Keratinocyte (primary cell): Measurements from ENCODE around the gene SYT15B. TPM values are rescaled to one million over a fixed set of nuclear protein-coding genes. Genes with fewer than 3 reads are reported as not detected.
"Not testable (repeated sequence)": the region's sequence is repeated elsewhere in the genome, so short reads cannot be mapped to it uniquely, and the experiment has no call there.

ENCODE experiments used
- DNase-seq: peaks from one replicate; pipeline ENCODE4 v3.0.0-alpha.2; 2011; ENCODE audit warnings: low read depth, missing footprints, low spot score
- FAIRE-seq: peaks from 2 replicates; lab custom pipeline; 2011; peaks lifted over from hg19 to GRCh38; lab: Jason Lieb, UNC
- H2AFZ ChIP-seq: 2 replicates; pipeline ENCODE4 v1.6.0; 2012; ENCODE audit warnings: low read length, control low read depth, inconsistent platforms; ENCODE audit not compliant: control insufficient read depth
- H3K27ac ChIP-seq: 2 replicates; pipeline ENCODE4 v1.5.1; 2011; ENCODE audit warnings: low read length; ENCODE audit not compliant: control insufficient read depth, insufficient read depth
- H3K27me3 ChIP-seq: 3 replicates; pipeline ENCODE4 v1.6.0; 2011; ENCODE audit warnings: low read length; ENCODE audit not compliant: control insufficient read depth, insufficient read depth; ENCODE audit errors: extremely low read depth
- H3K36me3 ChIP-seq, 2 experiments: 2 replicates in 1 of 2; 3 replicates in 1 of 2; pipeline ENCODE4 v1.5.1; 2011; ENCODE audit warnings: low read length in 2 of 2, mild to moderate bottlenecking in 1 of 2; ENCODE audit not compliant: control insufficient read depth in 2 of 2, insufficient read depth in 2 of 2; ENCODE audit errors: extremely low read depth in 1 of 2
- H3K4me1 ChIP-seq: 3 replicates; pipeline ENCODE4 v1.5.1; 2011; ENCODE audit warnings: low read length; ENCODE audit not compliant: control insufficient read depth, insufficient read depth; ENCODE audit errors: extremely low read depth
- H3K4me2 ChIP-seq: 3 replicates; pipeline ENCODE4 v1.6.0; 2011; ENCODE audit warnings: low read depth, low read length; ENCODE audit not compliant: control insufficient read depth, insufficient read depth; ENCODE audit errors: extremely low read depth
- H3K4me3 ChIP-seq, 3 experiments: fragments of 200-600 bp in 1 of 3; sonication (generic) in 1 of 3; 2 replicates in 2 of 3; 3 replicates in 1 of 3; pipeline ENCODE4 v1.5.1; 2011 to 2016; ENCODE audit warnings: low read length in 3 of 3, mild to moderate bottlenecking in 3 of 3, control low read depth in 2 of 3, inconsistent platforms in 1 of 3, low read depth in 1 of 3, mixed read lengths in 1 of 3, mixed run types in 1 of 3, moderate library complexity in 1 of 3; ENCODE audit not compliant: control insufficient read depth in 2 of 3, insufficient read depth in 2 of 3; ENCODE audit errors: extremely low read depth in 1 of 3
- H3K79me2 ChIP-seq: 2 replicates; pipeline ENCODE4 v1.6.0; 2012; ENCODE audit warnings: low read length; ENCODE audit not compliant: control insufficient read depth, insufficient read depth
- H3K9ac ChIP-seq: 3 replicates; pipeline ENCODE4 v1.6.0; 2011; ENCODE audit warnings: low read length; ENCODE audit not compliant: control insufficient read depth, insufficient read depth; ENCODE audit errors: extremely low read depth
- H3K9me1 ChIP-seq: 3 replicates; pipeline ENCODE4 v1.6.0; 2011; ENCODE audit warnings: low read length; ENCODE audit not compliant: control insufficient read depth, insufficient read depth; ENCODE audit errors: extremely low read depth
- H3K9me3 ChIP-seq: 2 replicates; pipeline ENCODE4 v1.5.1; 2012; ENCODE audit warnings: low read depth, low read length; ENCODE audit not compliant: control insufficient read depth
- H4K20me1 ChIP-seq: 3 replicates; pipeline ENCODE4 v1.6.0; 2011; ENCODE audit warnings: low read length; ENCODE audit not compliant: control insufficient read depth, insufficient read depth; ENCODE audit errors: extremely low read depth
- dilution Hi-C: fragments of 300-500 bp; cut with MboI; formaldehyde crosslinking; loops from one replicate; pipeline ENCODE4 v1.7.0; 2020; ENCODE audit warnings: low sequenced_read_pairs; ENCODE audit not compliant: extremely low pct_ligation_motif_present
- polyA plus RNA-seq, 5 experiments: library from polyadenylated mRNA; depleted of rRNA in 3 of 5; stranded (reverse) in 3 of 5; stranded (forward) in 1 of 5; unstranded in 1 of 5; fragments of >200 nt; gene quantifications; 1 replicate in 1 of 5; 2 replicates in 3 of 5; 3 replicates in 1 of 5; pipeline versions ENCODE4 v1.2.1 to v1.2.3, GENCODE V29; 2011 to 2012; ENCODE audit warnings: missing spikeins in 2 of 5, low read depth in 1 of 5, low replicate concordance in 1 of 5

The SYT15B gene
- polyA plus RNA-seq, 1 donor (not counting 4 experiments of a cell fraction or from before 2014, with no cell fraction given), result not detected

DNA sequence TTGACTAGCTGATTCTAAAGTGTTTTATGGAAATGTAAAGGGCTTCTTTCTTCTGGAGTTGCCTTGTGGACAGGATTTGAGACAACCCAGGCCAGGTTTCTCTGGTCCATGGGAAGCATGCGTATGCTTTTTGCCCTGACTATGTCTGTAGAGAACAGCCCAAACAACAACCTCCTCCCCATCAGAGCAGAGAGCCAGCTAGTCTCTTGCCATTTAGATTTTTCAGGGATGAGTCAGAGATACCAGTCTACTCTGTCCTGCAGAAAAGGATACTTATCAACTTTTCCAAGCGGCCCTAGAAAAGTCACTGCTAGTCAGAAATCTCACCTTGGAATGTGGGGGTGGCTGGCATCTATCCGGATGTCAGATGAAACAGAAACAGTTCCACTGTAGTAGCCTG is 11.6 kb downstream of the SYT15B start:
- H2AFZ ChIP-seq, H3K9ac ChIP-seq, H3K4me1 ChIP-seq, dilution Hi-C loops, H3K27ac ChIP-seq, H3K36me3 ChIP-seq, H3K9me3 ChIP-seq, H3K79me2 ChIP-seq, H3K4me3 ChIP-seq, FAIRE-seq, H3K27me3 ChIP-seq, DNase-seq, H3K4me2 ChIP-seq, H3K9me1 ChIP-seq, H4K20me1 ChIP-seq: not testable (repeated sequence)

DNA sequence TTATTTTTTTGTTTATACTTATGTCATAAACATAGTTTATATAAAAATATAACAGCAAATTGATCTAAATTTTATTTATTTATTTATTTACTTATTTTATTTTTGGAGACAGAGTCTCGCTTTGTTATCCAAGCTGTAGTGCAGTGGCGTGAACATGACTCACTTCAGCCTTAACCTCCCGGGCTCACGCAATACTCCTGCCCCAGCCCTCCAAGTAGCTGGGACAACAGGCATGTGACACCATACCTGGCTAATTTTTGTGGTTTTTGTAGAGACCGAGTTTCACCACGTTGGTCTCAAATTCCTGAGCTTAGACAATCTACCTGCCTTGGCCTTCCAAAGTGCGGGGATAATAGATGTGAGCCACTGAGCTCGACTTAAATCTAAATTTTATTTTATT is 13.0 kb downstream of the SYT15B start:
- FAIRE-seq, dilution Hi-C loops, H3K79me2 ChIP-seq, H4K20me1 ChIP-seq, H2AFZ ChIP-seq, H3K4me2 ChIP-seq, H3K27ac ChIP-seq, H3K4me3 ChIP-seq, H3K27me3 ChIP-seq, H3K36me3 ChIP-seq, DNase-seq, H3K9ac ChIP-seq, H3K9me1 ChIP-seq, H3K4me1 ChIP-seq, H3K9me3 ChIP-seq: not testable (repeated sequence)

DNA sequence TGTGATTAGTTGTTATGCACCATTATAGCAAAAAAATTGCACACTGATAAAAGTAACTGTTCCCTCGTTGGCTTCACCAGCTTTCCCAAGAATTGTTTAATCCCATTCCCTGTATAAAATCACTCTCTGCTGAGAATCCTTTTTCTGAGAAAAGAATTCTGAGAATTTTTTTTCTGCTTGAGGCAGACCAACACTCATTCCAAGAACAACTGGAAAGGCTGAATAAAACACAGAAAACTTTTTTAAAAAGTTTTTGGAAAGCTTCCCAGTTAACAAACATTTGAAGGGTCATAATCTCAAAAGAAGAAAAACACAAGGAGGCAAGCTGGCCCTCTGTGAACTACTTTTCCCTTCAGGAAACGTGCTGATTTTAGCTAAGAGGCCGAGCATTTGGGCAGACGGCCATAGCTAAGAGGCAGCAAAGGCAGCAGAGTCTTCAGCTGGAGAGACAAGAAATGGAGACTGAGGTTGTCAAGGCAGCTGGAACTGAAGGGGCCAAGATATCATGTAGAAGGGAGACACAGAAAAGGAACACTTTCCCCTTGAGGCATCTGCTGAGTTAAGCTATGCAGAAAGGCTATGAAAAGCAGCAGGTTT is 16.5 kb downstream of the SYT15B start:
- H3K27me3 ChIP-seq, H3K9me1 ChIP-seq, H3K4me2 ChIP-seq, H3K27ac ChIP-seq, H3K9me3 ChIP-seq, H3K4me1 ChIP-seq, H2AFZ ChIP-seq, dilution Hi-C loops, H3K4me3 ChIP-seq, H3K9ac ChIP-seq, H3K79me2 ChIP-seq, DNase-seq, H4K20me1 ChIP-seq, H3K36me3 ChIP-seq, FAIRE-seq: not testable (repeated sequence)

DNA sequence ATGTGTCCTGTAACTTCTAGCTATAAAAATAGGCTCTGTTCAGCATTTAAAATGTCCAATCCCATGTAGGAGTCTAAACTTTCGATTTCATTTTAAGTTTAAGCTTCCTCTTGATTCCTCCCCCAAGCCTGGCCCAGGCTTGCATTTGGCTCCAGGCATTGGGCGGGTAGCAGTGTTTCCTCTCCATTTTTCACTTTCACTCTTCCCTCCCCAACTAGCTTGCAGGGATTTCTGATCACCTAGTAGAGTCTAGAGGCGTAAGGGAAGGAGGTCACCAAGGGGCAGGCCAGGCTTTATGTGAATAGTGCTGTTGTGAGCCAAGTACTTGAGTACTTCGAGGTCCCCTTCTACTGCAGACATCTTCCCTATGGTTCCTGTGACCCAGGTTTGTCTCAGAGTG is 18.5 kb downstream of the SYT15B start:
- H3K79me2 ChIP-seq, H3K27me3 ChIP-seq, FAIRE-seq, H3K9ac ChIP-seq, H3K27ac ChIP-seq, H3K4me1 ChIP-seq, H3K9me3 ChIP-seq, H3K4me3 ChIP-seq, H3K36me3 ChIP-seq, H2AFZ ChIP-seq, H3K9me1 ChIP-seq, DNase-seq, H3K4me2 ChIP-seq, H4K20me1 ChIP-seq, dilution Hi-C loops: not testable (repeated sequence)

DNA sequence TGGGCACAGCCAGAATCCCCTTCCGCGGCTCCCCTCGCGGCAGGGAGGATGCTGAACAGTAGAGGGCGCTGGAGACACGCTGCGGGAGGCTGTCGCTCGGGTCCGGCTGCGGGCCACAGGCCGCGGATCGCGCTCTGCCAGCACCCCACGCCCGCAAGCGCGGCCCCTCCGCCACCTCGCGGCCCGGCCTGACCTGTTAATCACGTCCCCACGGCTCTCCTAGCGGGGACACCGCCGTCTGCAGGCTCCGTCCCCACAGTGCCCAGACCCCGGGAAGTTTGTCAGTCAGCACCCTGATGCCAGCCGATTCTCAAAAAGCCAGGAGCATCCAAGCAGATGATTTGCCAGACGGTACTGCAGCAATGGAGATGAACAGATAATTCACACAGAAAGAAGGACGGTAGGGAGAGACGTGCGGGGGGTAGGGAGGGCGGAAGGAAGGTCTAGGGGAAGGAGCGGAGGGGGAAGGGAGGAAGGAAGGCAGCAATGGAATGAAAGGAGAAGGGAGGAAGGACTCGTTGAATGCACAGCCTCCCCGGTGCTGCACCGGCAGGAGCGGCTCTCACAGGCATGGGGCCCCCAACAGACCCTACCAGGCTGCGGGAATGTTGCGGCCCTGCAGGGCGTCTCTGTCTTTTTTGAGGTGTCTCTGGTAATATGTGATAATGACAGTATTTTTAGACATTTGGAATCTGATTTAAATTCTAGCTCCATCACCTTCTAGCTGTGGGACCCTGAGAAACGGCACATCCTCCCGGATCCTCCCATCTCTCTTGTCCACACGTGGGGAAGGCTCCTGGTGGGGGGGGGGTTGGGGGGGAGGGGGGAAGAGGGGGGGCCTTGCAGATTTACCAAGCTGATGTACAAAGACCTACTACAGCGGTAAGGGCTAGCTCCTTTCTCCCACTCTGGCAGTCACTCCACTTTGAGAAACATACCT is 19.5 kb downstream of the SYT15B start:
- FAIRE-seq, H3K27me3 ChIP-seq, H4K20me1 ChIP-seq, dilution Hi-C loops, H3K9me1 ChIP-seq, H3K9me3 ChIP-seq, DNase-seq, H3K27ac ChIP-seq, H3K79me2 ChIP-seq, H3K4me1 ChIP-seq, H3K36me3 ChIP-seq: not testable (repeated sequence)
- Histone ChIP-seq H3K4me2 (peak overlapping the region; percentile 58), H3K9ac (peak overlapping the region; percentile 15), H3K4me3 (peak overlapping the region; percentile 12 to 60 (median 31)), H2AFZ (peak overlapping the region; percentile 76)
